GM06990 (cell line): ENCODE measurements around the gene CDC42BPA.
A peak's percentile ranks its signal among the peaks of the same experiment; 100 is the strongest.

Experiments used
- DNase-seq: peaks from one replicate; pipeline ENCODE4 v3.0.0-alpha.2; 2011; ENCODE audit not compliant: insufficient read length; ENCODE audit errors: extremely low read depth
- H3K27me3 ChIP-seq: replicated peaks from 2 replicates; pipeline ENCODE4 v1.6.0; 2011; ENCODE audit warnings: low read length; ENCODE audit not compliant: control insufficient read depth, insufficient read depth
- H3K36me3 ChIP-seq: 2 replicates; pipeline ENCODE4 v1.5.1; 2011; ENCODE audit warnings: low read length; ENCODE audit not compliant: control insufficient read depth, insufficient read depth
- H3K4me3 ChIP-seq: replicated peaks from 2 replicates; pipeline ENCODE4 v1.5.1; 2011; ENCODE audit warnings: low read depth, mild to moderate bottlenecking, control low read depth, low read length
- CTCF ChIP-seq: IDR thresholded peaks from 2 replicates; pipeline ENCODE4 v1.5.1; 2011; ENCODE audit warnings: low read length, control low read depth, mild to moderate bottlenecking, inconsistent platforms; ENCODE audit not compliant: insufficient read depth, poor library complexity, severe bottlenecking

Gene CDC42BPA

GRCh38 chr1:226995365-226996332 is 322.6 kb downstream of the CDC42BPA start:
- no peaks in the 10 kb centered on the region for H3K27me3 ChIP-seq
- DNase-seq: no peak
- H3K4me3 ChIP-seq: no peak overlapping the region; the same call in 1 of the 2 replicates
- H3K36me3 ChIP-seq: no peaks in the 10 kb centered on the region
- TF ChIP-seq CTCF: no peak

- no peaks in the 10 kb centered on the region for H3K36me3 ChIP-seq
These were observed 323.5 kb downstream of the CDC42BPA start for GRCh38 chr1:226994586-226995364.

GRCh38 chr1:226993814-226994585 is 324.3 kb downstream of the CDC42BPA start:
- DNase-seq: no peak
- no peak for TF ChIP-seq CTCF
- Histone ChIP-seq H3K4me3 (no peak overlapping the region), H3K36me3 (no peaks in the 10 kb centered on the region), H3K27me3 (no peaks in the 10 kb centered on the region)

More at GRCh38 chr1:226994586-226995364, 323.5 kb downstream of the CDC42BPA start:
- Histone ChIP-seq H3K27me3 (no peaks in the 10 kb centered on the region), H3K4me3 (no peak overlapping the region)
- TF ChIP-seq CTCF: no peak
- no peak for DNase-seq

GRCh38 chr1:226991920-226992319 is 326.4 kb downstream of the CDC42BPA start:
- DNase-seq: no peak
- H3K27me3 ChIP-seq: no peaks in the 10 kb centered on the region
- H3K4me3 ChIP-seq: no peak overlapping the region
- TF ChIP-seq CTCF: no peak
- no peaks in the 10 kb centered on the region; the same call in 1 of the 2 replicates for H3K36me3 ChIP-seq

GRCh38 chr1:226990133-226990716 is 328.1 kb downstream of the CDC42BPA start:
- no peak for TF ChIP-seq CTCF
- no peaks in the 10 kb centered on the region for H3K27me3 ChIP-seq
- H3K4me3 ChIP-seq: no peak overlapping the region
- DNase-seq: peak; percentile 59
- no peaks in the 10 kb centered on the region; the same call in 1 of the 2 replicates for H3K36me3 ChIP-seq
